CD4-positive, alpha-beta T cell treated with Interleukin-10 for 1 hour (primary cell): Measurements from ENCODE around the gene TCTN3.
"Not testable (repeated sequence)": the region's sequence is repeated elsewhere in the genome, so short reads cannot be mapped to it uniquely, and the experiment has no call there.

Experiments used
- DNase-seq: peaks from one replicate; pipeline ENCODE4 v3.0.0-alpha.2; 2020

The TCTN3 gene

GRCh38 chr10:95683966-95684365, 9.8 kb downstream of the TCTN3 start:
- DNase-seq = no peak

- DNase-seq = no peak
These were observed 18.2 kb downstream of the TCTN3 start for GRCh38 chr10:95675403-95676116.

- DNase-seq = no peak
These were observed 19.1 kb downstream of the TCTN3 start for GRCh38 chr10:95674643-95675042.

GRCh38 chr10:95672641-95673040, 21.1 kb downstream of the TCTN3 start:
- not testable (repeated sequence) for DNase-seq

GRCh38 chr10:95664543-95664942, 29.2 kb downstream of the TCTN3 start:
- no peak for DNase-seq

GRCh38 chr10:95663496-95663895, 30.2 kb downstream of the TCTN3 start:
- DNase-seq = no peak

GRCh38 chr10:95661818-95662217, 31.9 kb downstream of the TCTN3 start:
- no peak for DNase-seq

GRCh38 chr10:95660283-95660682, 33.4 kb downstream of the TCTN3 start:
- DNase-seq = no peak

- no peak for DNase-seq
These were observed 36.5 kb downstream of the TCTN3 start for GRCh38 chr10:95657250-95657649.

GRCh38 chr10:95656291-95657164, 37.2 kb downstream of the TCTN3 start, which contains the start of gene ALDH18A1:
ALDH18A1 (minus strand) TSS chr10:95656711; CDS start chr10:95653377, 3,334 bp downstream.
- DNase-seq = peak; percentile 94

GRCh38 chr10:95655571-95656290, 38.0 kb downstream of the TCTN3 start:
- DNase-seq = peak; percentile 10

- DNase-seq = no peak
These were observed 39.8 kb downstream of the TCTN3 start for GRCh38 chr10:95653895-95654294.

GRCh38 chr10:95651346-95652060, 42.2 kb downstream of the TCTN3 start:
- DNase-seq = no peak

GRCh38 chr10:95650232-95650631, 43.5 kb downstream of the TCTN3 start:
- no peak for DNase-seq

- no peak for DNase-seq
These were observed 45.6 kb downstream of the TCTN3 start for GRCh38 chr10:95648138-95648537.

- no peak for DNase-seq
These were observed 47.6 kb downstream of the TCTN3 start for GRCh38 chr10:95646160-95646559.

GRCh38 chr10:95644901-95645300, 48.8 kb downstream of the TCTN3 start:
- no peak for DNase-seq

- DNase-seq = no peak
These were observed 52.8 kb downstream of the TCTN3 start for GRCh38 chr10:95640891-95641315.

- DNase-seq = no peak
These were observed 55.8 kb downstream of the TCTN3 start for GRCh38 chr10:95637911-95638310.

GRCh38 chr10:95637140-95637539, 56.6 kb downstream of the TCTN3 start:
- no peak for DNase-seq

- DNase-seq = no peak
These were observed 58.4 kb downstream of the TCTN3 start for GRCh38 chr10:95635319-95635733.

GRCh38 chr10:95628786-95629185, 64.9 kb downstream of the TCTN3 start:
- DNase-seq = no peak

- no peak for DNase-seq
These were observed 67.2 kb downstream of the TCTN3 start for GRCh38 chr10:95626500-95626899.
